Neural cell (in vitro differentiated cells): Measurements from ENCODE around the gene GOLGA5.

Experiments
- EZH2 ChIP-seq: fragments of 200-600, 300-800 bp; shearing (Covaris generic), sonication (generic); IDR thresholded peaks from 2 replicates; pipeline ENCODE4 v1.6.1; 2014; ENCODE audit warnings: antibody characterized with exemption, low read length, borderline replicate concordance, mild to moderate bottlenecking; ENCODE audit not compliant: insufficient read depth, poor library complexity, severe bottlenecking
- TF ChIP-seq, protein P1 (sequence below): fragments of 450-650 bp; IDR thresholded peaks from 2 replicates; pipeline ENCODE4 v1.5.1; 2014; ENCODE audit warnings: antibody characterized with exemption, mild to moderate bottlenecking, moderate library complexity; ENCODE audit not compliant: poor library complexity, severe bottlenecking

DNA sequence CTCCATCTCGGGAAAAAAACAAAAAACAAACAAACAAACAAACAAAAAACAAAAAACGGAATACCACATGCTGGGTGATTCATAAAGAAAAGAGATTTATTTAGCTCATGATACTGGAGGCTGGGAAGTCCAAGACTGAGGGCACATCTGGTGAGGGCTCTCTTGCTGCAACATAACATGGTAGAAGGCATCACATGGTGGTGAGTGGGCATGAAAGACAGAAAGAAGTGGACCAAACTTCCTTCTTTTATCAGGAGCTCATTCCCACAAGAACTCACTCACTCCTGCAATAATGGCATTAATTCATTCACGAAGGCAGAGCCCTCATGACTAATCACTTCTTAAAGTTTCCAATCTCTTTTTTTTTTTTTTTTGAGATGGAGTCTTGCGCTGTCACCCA lies 37.7 kb upstream of the GOLGA5 start:
- TF ChIP-seq, protein P1, sequence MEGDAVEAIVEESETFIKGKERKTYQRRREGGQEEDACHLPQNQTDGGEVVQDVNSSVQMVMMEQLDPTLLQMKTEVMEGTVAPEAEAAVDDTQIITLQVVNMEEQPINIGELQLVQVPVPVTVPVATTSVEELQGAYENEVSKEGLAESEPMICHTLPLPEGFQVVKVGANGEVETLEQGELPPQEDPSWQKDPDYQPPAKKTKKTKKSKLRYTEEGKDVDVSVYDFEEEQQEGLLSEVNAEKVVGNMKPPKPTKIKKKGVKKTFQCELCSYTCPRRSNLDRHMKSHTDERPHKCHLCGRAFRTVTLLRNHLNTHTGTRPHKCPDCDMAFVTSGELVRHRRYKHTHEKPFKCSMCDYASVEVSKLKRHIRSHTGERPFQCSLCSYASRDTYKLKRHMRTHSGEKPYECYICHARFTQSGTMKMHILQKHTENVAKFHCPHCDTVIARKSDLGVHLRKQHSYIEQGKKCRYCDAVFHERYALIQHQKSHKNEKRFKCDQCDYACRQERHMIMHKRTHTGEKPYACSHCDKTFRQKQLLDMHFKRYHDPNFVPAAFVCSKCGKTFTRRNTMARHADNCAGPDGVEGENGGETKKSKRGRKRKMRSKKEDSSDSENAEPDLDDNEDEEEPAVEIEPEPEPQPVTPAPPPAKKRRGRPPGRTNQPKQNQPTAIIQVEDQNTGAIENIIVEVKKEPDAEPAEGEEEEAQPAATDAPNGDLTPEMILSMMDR: no peak
- TF ChIP-seq EZH2: no peak
